ENCODE measurements around the gene ADPRHL1.
A peak's percentile ranks its signal among the peaks of the same experiment; 100 is the strongest.

Gene ADPRHL1

GRCh38 chr13:113413178-113413897 lies 40.0 kb downstream of the ADPRHL1 start:
- no peak for TF ChIP-seq CTCF (IDR thresholded peaks at IDR 0.05; ENCODE audit: unreplicated experiment in 3 of 3)
- Mint-ChIP-seq H3K27ac (no peak overlapping the region), H3K36me3 (ENCODE audit: low read depth) (no peaks in the 10 kb centered on the region), H3K4me1 (peaks cover 32% of the 10 kb centered on the region), H3K4me3 (peak overlapping the region in 2 of 3 experiments; percentile 38 to 46), H3K9me3 (peaks cover 2% of the 10 kb centered on the region), H3K27me3 (ENCODE audit: low read depth) (peaks cover 13% of the 10 kb centered on the region)

GRCh38 chr13:113412440-113412839 lies 40.8 kb downstream of the ADPRHL1 start:
- H3K27me3 Mint-ChIP-seq (ENCODE audit: low read depth): peaks cover 13% of the 10 kb centered on the region
- no peak for TF ChIP-seq CTCF (IDR thresholded peaks at IDR 0.05; ENCODE audit: unreplicated experiment in 3 of 3)

GRCh38 chr13:113411216-113412023 lies 41.9 kb downstream of the ADPRHL1 start:
- Mint-ChIP-seq H3K4me3 (peak overlapping the region in 2 of 3 experiments; percentile 7 to 37), H3K9me3 (peaks cover 2% of the 10 kb centered on the region), H3K27me3 (ENCODE audit: low read depth) (peaks cover 8% of the 10 kb centered on the region), H3K36me3 (ENCODE audit: low read depth) (no peaks in the 10 kb centered on the region), H3K27ac (peak overlapping the region; percentile 34 to 62 (median 43)), H3K4me1 (peaks cover 44% of the 10 kb centered on the region)
- no peak for TF ChIP-seq CTCF (IDR thresholded peaks at IDR 0.05; ENCODE audit: unreplicated experiment in 3 of 3)

More at GRCh38 chr13:113412440-113412839, 40.8 kb downstream of the ADPRHL1 start:
- peaks cover 38% of the 10 kb centered on the region for H3K4me1 Mint-ChIP-seq
- no peak overlapping the region for H3K4me3 Mint-ChIP-seq
- no peaks in the 10 kb centered on the region for H3K36me3 Mint-ChIP-seq (ENCODE audit: low read depth)
- H3K27ac Mint-ChIP-seq: no peak overlapping the region
- peaks cover 2% of the 10 kb centered on the region for H3K9me3 Mint-ChIP-seq

- Mint-ChIP-seq H3K9me3 (peaks cover 2% of the 10 kb centered on the region), H3K36me3 (ENCODE audit: low read depth) (no peaks in the 10 kb centered on the region), H3K4me1 (peaks cover 51% of the 10 kb centered on the region), H3K27ac (peak overlapping the region; percentile 43 to 78 (median 65)), H3K27me3 (ENCODE audit: low read depth) (peaks cover 3% of the 10 kb centered on the region), H3K4me3 (peak overlapping the region in 2 of 3 experiments; percentile 46 to 63)
- TF ChIP-seq CTCF (IDR thresholded peaks at IDR 0.05; ENCODE audit: unreplicated experiment in 3 of 3): no peak
Observed at GRCh38 chr13:113410472-113411201, 42.7 kb downstream of the ADPRHL1 start.

- H3K4me3 Mint-ChIP-seq: no peak overlapping the region
- peaks cover 2% of the 10 kb centered on the region for H3K9me3 Mint-ChIP-seq
- H3K27ac Mint-ChIP-seq: no peak overlapping the region
- no peak for TF ChIP-seq CTCF (IDR thresholded peaks at IDR 0.05; ENCODE audit: unreplicated experiment in 3 of 3)
- H3K27me3 Mint-ChIP-seq (ENCODE audit: low read depth): peaks cover 3% of the 10 kb centered on the region
- no peaks in the 10 kb centered on the region for H3K36me3 Mint-ChIP-seq (ENCODE audit: low read depth)
- H3K4me1 Mint-ChIP-seq: peaks cover 51% of the 10 kb centered on the region
Observed at GRCh38 chr13:113408562-113408961, 44.7 kb downstream of the ADPRHL1 start.
